Central memory CD4-positive, alpha-beta T cell (primary cell): Measurements from ENCODE around the gene ABHD16B.

ENCODE experiments used
- DNase-seq: peaks from one replicate; pipeline ENCODE4 v3.0.0; 2022
- total RNA-seq, 3 experiments: gene quantifications; one replicate each; lab custom pipeline; 2026; lab: John Stamatoyannopoulos, UW

The ABHD16B gene
- 0 to 0.04 (median 0) reads per million in 3 experiments for total RNA-seq

DNA sequence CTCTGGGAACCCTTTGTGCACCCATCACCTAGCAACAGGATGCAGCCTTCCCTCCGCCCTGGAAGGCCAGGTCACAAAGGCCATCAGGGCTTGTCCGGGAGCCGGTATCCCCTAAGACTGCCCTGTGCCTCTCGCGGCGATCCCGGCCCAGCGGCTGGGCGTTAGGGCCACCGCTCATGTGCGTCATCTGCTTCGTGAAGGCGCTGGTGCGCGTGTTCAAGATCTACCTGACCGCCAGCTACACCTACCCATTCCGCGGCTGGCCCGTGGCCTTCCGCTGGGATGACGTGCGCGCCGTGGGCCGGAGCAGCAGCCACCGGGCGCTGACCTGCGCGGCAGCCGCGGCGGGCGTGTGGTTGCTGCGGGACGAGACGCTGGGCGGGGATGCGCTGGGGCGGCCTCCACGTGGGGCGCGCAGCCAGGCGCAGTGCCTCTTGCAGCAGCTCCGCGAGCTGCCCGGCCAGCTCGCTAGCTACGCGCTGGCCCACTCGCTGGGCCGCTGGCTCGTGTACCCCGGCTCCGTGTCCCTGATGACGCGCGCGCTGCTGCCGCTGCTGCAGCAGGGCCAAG lies at the start of gene ABHD16B:
Gene ABHD16B, plus strand, starts transcription at position 134 of the 570 bp plus-strand sequence. Its CDS starts 43 bp downstream, at position 177.
- DNase-seq = no peak

- DNase-seq = no peak
Observed at GRCh38 chr20:63814891-63815614, 46.2 kb upstream of the ABHD16B start.

- DNase-seq = no peak
Observed at GRCh38 chr20:63815615-63816253, 45.6 kb upstream of the ABHD16B start.

DNA sequence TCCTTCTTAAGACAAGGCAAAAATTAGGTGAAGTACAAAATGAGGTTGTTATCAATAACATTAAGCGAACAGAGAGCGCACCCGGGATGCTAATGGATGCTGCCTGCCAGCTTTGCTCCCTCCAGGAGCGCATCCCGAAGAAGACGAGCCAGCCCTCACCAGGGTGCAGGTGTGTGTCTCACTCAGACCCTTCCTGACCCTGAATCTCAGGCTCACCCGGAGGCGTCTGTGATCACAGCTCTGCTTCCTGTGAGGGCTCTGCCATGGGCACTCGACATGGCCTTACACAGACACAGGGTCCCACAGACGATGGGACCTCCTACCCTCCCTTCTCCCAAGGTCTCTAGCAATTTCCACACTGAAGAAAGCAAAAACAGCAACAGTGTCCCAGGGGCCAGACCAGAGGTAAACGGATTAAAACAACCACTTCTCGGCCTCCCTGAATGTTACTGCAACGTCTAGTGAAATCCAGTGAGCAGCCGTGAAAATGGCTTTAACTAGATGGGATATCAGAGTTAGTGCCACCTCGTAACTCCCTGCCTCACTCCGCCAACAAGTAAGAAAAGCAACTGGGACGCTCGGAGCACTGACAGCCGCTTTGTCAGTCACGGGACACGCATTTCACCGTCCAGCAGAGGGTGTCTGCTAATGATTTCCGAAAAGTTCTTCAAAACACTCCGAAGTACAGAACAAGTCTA lies 41.9 kb upstream of the ABHD16B start:
- no peak for DNase-seq

DNA sequence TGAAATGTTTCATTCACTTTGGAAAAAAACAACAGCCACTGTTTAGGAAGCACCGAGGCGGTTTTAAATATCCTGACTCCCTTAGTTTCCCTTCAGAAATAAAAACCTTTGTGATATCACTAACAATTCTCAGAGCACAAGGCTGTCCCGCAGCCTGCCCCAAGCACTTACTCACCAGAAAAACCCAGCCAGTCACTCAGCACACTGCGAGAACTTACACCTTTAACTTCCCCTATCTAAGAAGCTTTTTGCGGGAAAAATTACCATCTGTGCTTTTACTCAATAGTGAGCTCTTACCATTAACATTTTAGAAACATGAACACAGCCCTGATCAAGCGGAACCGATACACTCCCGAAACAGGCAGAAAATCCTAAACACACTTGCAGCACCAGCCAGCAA lies 39.5 kb upstream of the ABHD16B start:
- DNase-seq = no peak

DNA sequence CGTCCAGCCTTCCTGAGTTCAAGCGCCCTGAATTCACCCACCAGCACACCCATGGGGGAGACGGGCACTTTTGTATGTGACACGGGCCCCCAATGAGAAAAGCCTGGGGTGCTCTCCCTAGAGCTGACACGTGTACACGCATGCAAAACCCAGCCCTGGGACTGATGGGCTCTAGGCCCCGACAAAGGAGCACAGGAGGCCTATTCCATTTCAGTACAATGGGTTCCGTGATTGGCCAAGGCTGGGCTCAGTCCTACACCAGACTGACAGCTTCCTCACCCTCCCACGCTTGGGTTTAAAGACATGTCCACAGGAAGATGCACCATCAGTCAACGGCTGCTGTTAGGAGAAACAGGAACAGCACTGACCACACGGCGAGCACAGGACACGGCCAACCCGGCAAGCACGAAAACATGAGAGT lies 39.0 kb upstream of the ABHD16B start:
- no peak for DNase-seq

- DNase-seq = no peak
Observed at GRCh38 chr20:63823691-63824311, 37.5 kb upstream of the ABHD16B start.

DNA sequence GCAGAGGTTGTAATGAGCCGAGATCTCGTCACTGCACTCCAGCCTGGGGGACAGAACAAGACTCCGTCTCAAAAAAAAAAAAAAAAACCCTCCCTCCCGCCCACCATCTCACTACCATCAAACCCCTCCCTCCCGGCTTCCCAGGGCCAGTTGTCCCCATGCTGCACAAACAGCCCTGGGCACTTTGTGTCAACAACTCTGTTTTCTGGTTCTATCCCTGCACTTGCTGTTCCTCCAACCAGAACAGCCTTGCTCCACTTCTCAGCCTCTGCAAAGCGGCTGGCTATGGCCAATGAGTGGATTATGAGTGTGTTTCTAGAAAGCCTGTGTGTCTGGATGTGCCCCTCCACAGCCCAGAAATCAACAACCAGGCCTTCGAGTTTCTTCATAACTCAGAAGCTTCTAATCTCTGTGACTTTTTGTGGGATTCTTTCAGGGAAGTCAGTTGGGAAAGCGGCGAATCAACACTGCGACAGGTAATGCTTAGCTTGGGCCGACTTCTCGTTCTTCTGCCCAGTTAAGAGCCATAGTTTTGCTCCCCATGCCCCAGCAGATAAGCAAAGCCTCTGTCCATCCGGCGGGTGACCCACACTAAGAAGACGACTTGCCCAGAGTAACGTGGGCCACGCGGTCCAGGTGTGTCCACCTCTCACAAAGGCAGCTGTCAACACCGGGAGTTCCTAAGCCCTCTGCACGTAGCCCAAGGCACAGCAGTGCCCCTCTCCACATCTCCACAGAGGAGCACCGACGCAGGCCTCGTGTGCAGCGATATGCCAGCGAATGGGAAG lies 35.8 kb upstream of the ABHD16B start:
- DNase-seq = no peak

GRCh38 chr20:63826753-63827152 lies 34.5 kb upstream of the ABHD16B start:
- DNase-seq = no peak

DNA sequence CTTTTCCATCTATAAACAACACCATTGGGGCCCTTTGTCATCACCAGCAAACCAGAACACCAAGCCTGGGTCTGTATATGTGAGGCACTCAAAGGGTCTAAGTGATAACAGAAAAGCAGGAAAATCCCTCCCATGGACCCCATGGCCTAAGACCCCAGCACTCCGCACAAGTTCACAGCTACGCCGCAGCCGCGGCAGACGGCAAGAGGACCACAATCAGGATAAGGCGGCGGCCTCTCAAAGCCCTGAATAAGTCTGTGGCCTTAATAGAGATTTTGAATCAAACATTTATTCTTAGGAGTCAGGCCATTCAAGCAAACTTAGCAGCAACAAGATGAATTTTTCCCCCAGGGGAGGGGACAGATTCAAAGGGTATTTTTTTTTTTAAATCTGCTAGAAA lies 33.2 kb upstream of the ABHD16B start:
- no peak for DNase-seq

DNA sequence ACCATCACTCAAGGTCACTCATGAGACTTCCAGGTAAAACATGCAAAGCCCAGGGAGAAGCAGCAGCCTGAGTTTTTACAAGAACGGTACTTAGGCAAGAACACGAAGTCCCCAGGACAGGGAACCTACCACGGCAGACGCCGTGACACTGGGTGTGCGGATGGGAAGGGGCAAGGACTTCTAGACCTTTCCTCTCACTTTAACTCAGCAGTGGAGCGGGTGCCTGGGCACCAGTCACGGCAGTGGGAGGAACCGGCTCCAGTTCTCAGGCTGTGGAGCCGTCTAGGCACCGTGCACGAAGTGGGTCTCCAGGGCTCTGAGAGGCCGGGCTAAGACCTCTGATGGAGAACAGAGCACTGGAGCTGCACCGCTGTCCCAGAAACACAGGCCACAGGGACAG lies 32.8 kb upstream of the ABHD16B start:
- DNase-seq = no peak

GRCh38 chr20:63828951-63829350 lies 32.3 kb upstream of the ABHD16B start:
- no peak for DNase-seq

- no peak for DNase-seq
Observed at GRCh38 chr20:63829603-63829944, 31.7 kb upstream of the ABHD16B start.

- DNase-seq = no peak
Observed at GRCh38 chr20:63829945-63830835, 31.1 kb upstream of the ABHD16B start.

- no peak for DNase-seq
Observed at GRCh38 chr20:63830841-63831588, 30.3 kb upstream of the ABHD16B start, which contains the start of gene ZBTB46. Gene ZBTB46 (minus strand): TSS chr20:63831264. CDS start chr20:63790757, 40,507 bp downstream.

DNA sequence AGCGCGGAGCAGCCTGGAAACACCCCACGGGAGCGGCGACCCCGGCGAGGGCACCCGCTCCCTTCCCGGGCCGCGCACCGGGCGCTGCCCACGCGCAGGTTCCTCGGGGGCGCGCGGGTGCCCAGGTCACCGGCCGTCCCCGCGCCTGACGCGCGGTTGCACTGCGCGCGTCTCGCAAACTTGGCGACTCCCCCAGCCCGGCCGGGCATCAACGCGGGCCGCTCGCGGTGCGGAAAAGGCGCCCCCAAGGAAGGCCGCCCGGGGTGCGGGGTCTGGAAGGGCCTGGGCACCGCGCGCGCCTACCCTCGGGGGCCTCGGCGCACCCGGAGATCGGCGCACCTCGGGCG lies 29.7 kb upstream of the ABHD16B start:
- DNase-seq = no peak

DNA sequence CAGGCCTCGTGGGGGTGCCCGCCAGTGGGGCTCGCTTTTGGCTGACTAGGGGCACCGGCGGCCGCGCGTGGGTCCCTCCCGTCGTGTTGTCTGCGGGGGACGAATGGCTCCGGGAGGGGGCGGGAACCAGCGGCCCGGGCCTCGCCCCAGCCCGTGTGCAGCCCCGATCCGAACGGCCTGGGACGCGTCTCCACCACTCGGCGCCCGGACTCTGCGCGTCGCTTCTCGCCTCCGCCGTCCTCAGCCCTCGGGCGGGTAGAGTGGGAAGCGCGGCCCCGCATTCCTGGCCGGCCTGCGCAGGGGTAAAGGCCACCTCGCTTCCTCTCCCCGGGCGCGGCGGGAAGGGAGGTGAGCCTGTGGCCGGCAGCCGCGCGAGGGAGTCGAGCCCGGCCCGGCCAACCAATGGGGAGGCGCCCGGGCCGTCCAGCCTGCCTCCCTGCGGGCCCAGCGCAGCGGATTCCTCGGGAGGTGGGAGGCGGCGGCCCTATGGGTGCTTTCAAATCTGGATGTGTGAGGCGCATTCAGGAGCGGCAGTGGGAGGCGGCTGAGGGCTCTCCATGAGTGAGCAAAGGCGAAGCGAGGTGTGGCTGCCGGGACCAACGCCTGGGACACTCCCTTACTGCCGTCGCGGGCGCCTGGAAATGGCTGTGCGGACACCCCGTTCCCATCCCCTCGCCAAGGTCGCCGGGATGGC lies 29.2 kb upstream of the ABHD16B start:
- DNase-seq = no peak

- no peak for DNase-seq
Observed at GRCh38 chr20:63833776-63834490, 27.4 kb upstream of the ABHD16B start.

DNA sequence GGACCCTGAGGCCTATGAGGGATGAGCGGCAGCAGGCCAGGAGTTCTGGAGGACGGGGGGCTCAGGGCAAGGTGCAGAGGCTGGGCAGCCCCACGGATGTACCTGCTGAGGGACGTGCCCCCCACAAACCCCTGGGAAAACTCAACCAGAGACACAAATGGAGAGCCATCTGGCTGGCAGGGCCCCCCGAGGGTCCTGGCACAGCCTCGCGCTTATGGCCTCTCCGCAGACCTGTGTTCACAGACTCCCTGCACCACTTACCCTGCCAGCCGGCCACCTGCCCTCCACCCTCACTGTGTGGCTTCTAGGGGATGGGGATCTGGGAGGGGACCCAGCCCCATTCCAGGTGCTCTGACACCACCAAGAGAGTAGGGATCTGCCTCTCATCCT lies 26.8 kb upstream of the ABHD16B start:
- DNase-seq = no peak
